GM19025 (cell line): ENCODE results near the gene TRIOBP.
"Not testable (repeated sequence)": the region's sequence is repeated elsewhere in the genome, so short reads cannot be mapped to it uniquely, and the experiment has no call there.

Source experiments
- ATAC-seq: cut with Tn5 transposase; IDR thresholded peaks from one replicate; pipeline ENCODE4 v1.9.1; 2021; ENCODE audit warnings: mild to moderate bottlenecking, low read depth, moderate library complexity; ENCODE audit not compliant: unreplicated experiment

The TRIOBP gene

GRCh38 chr22:37717746-37718305, 21.0 kb downstream of the TRIOBP start:
- not testable (repeated sequence) for ATAC-seq

- no peak for ATAC-seq
These were observed 28.8 kb downstream of the TRIOBP start for GRCh38 chr22:37725551-37726240.

- ATAC-seq = no peak
These were observed 29.5 kb downstream of the TRIOBP start for GRCh38 chr22:37726241-37726887.

GRCh38 chr22:37728620-37729019, 31.8 kb downstream of the TRIOBP start:
- no peak for ATAC-seq

- ATAC-seq = no peak
These were observed 35.1 kb downstream of the TRIOBP start for GRCh38 chr22:37731804-37732471.

- no peak for ATAC-seq
These were observed 36.1 kb downstream of the TRIOBP start for GRCh38 chr22:37732699-37733607.

GRCh38 chr22:37733625-37734401, 37.0 kb downstream of the TRIOBP start:
- ATAC-seq = no peak

- ATAC-seq = no peak
These were observed 37.5 kb downstream of the TRIOBP start for GRCh38 chr22:37734402-37734700.

- no peak for ATAC-seq
These were observed 38.2 kb downstream of the TRIOBP start for GRCh38 chr22:37734964-37735451.

- ATAC-seq = no peak
These were observed 42.2 kb downstream of the TRIOBP start for GRCh38 chr22:37739035-37739434.

GRCh38 chr22:37739611-37740049, 42.8 kb downstream of the TRIOBP start:
- ATAC-seq = no peak

GRCh38 chr22:37740455-37741311, 43.8 kb downstream of the TRIOBP start:
- no peak for ATAC-seq

- no peak for ATAC-seq
These were observed 44.5 kb downstream of the TRIOBP start for GRCh38 chr22:37741312-37741795.

- ATAC-seq = no peak
These were observed 45.7 kb downstream of the TRIOBP start for GRCh38 chr22:37742376-37743171.

- ATAC-seq = no peak
These were observed 47.7 kb downstream of the TRIOBP start for GRCh38 chr22:37744589-37744988.

- ATAC-seq = peak; percentile 68
These were observed 48.9 kb downstream of the TRIOBP start for GRCh38 chr22:37745548-37746365.
